ENCODE data around the gene SAP30.

Gene SAP30

GRCh38 chr4:173415092-173415491 lies 44.3 kb downstream of the SAP30 start:
- DNase-seq (ENCODE audit: low read depth in 3 of 3), result no peak

DNA sequence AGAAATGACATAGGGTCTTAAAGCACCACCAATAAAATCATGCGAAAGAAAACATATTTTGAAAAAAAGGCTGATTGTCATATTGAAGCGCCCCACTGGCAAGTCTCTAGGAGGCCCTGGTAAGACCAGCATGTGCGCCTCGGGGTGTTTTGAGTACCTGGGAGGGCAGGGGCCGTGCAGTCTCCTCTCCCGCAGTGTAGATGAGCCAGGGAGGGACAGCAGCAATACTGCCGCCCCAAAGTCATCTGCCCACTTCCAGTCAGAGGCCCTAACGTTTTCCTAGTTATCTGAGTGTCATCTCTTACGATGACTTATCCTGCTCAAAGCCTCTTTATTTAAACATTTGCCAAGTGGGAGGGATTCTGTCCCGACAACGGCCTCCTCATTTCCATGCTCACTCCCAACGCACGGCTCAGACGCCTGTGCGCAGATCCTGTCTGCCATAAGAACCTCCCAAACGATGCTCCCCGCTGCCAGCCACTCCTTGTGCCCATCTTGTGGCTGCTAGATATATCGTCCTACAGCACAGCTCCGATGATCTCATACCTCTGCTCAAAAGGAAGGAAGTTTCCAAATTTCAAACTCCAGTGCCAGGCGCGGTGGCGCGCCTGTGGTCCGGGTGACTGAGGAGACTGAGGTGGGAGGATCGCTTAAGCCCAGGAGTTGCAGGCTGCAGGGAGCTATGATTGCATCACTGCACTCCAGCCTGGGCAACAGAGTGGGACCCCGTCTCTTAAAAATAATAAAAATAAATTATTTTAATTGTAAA lies 45.3 kb downstream of the SAP30 start:
- DNase-seq (ENCODE audit: low read depth in 3 of 3), result no peak

DNA sequence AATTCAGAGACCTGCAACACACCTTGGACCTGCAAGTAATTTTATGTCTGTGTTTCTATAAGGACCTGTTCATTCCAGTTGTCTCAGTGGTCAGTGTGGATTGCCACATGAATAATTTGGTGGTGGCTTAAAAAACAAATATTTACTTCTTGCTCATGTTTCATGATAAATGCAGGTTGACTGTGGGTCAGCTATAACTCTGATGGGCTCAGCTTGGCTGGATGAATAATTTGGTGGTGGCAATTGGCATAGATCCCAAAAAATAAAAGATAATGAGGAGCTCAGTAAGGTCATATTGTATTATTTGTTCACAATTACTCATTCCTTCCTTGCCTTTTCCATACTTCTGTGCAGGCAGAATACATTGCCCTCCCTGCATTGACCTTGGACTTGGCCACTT lies 47.1 kb downstream of the SAP30 start:
- DNase-seq (ENCODE audit: low read depth in 3 of 3), result no peak

- no peak for DNase-seq (ENCODE audit: low read depth in 3 of 3)
These were observed 47.9 kb downstream of the SAP30 start for GRCh38 chr4:173418639-173419038.

GRCh38 chr4:173420324-173420752 lies 49.6 kb downstream of the SAP30 start:
- DNase-seq (ENCODE audit: low read depth in 3 of 3), result no peak

DNA sequence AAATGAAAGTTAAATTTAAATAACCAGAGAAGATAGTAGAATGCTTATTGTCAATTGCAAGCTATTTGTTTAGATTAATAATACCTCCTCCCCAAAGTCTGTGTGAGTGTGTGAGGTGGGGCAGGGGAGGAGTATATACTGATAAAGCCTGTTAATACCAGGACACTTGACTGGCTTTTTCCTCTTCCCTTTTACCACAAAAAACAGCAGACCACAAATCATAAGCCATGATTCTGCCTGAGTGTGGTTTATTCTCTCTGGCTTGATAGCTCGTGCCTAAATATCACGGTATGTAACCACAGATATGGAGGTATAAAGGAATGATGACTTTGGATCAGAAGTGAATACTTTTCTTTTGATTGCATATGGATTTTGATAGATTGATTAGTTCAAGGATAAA lies 50.0 kb downstream of the SAP30 start:
- no peak for DNase-seq (ENCODE audit: low read depth in 3 of 3)

DNA sequence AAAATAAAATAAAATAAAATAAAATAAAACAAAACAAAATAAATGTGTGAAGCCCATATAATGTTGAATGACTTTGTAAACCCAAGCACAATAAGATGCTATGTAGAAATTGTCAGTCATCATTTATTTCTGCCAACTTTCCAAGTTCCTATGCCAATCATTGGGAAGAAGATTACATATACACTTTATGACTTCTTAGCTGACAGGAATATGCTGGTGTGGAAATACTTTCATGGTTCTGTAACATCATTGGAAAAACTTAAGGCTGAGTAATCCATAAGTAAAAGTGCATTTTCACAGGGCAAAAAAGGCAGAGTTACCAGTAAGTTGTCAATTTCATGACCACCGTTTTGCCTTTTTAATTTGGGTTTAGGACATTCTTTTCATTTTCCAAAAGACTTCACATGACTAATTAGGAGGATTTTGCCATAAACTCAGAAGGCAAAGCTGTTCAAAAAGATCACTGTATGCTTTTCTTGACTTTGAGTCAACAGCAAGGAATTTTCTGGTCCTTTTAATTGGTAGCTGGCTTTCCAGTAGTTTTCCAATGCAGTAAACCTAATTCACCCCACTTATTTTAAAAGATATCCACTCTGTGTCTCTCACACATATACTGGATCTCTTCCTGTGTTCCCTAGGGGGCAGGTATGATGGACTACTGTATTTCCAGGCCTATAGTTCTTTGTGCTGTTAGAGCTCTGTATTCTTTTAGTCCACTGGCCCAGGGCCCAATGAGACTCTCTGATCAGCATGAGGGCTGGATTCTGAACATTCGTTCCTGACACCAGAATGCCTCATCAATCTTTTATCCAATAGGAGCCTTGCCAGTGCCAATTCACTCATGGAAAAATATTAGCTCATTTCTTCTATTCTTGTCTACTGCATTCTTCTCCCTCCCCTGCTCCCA lies 54.4 kb downstream of the SAP30 start:
- no peak for DNase-seq (ENCODE audit: low read depth in 3 of 3)

GRCh38 chr4:173426064-173426463 lies 55.3 kb downstream of the SAP30 start:
- no peak for DNase-seq (ENCODE audit: low read depth in 3 of 3)
